Lower leg skin (tissue), 4 donors: ENCODE measurements around the gene PALM. TPM values are rescaled to one million over a fixed set of nuclear protein-coding genes. Genes with fewer than 3 reads are reported as not detected.
"Not testable (repeated sequence)": the region's sequence is repeated elsewhere in the genome, so short reads cannot be mapped to it uniquely, and the experiment has no call there.

Source experiments
- DNase-seq, 2 donors: peaks; one replicate each; pipeline ENCODE4 v3.0.0-alpha.2; 2019; ENCODE audit warnings: low spot score in 2 of 2
- H3K4me3 ChIP-seq: fragments of 200-600 bp; sonication (generic); 2 replicates; pipeline ENCODE4 v1.5.1; 2017; ENCODE audit warnings: mild to moderate bottlenecking, low read depth; ENCODE audit not compliant: poor library complexity, severe bottlenecking
- CTCF ChIP-seq, 3 donors: fragments of 450-650 bp; IDR thresholded peaks; one replicate each; pipeline ENCODE4 v1.5.1; 2016; ENCODE audit warnings: antibody characterized with exemption in 3 of 3, mild to moderate bottlenecking in 3 of 3, moderate library complexity in 2 of 3
- POLR2A ChIP-seq, 2 donors: fragments of 450-650 bp; IDR thresholded peaks; one replicate each; pipeline ENCODE4 v1.6.1; 2016 to 2017; ENCODE audit warnings: antibody characterized with exemption in 2 of 2, mild to moderate bottlenecking in 1 of 2, moderate library complexity in 1 of 2
- WGBS, 2 donors: methylation state at CpG; one replicate each; pipeline ENCODE4 v1.1.5; 2018; 5-methylcytosine and 5-hydroxymethylcytosine counted together
- intact Hi-C: fragments of 100-400 bp; cut with DNase I; formaldehyde crosslinking; loops from one replicate; pipeline ENCODE4 v1.15.0; 2023; ENCODE audit warnings: low total_unique reads
- total RNA-seq, 4 donors: library from RNA; depleted of rRNA; stranded (reverse); fragments of >200 nt; gene quantifications; one replicate each; pipeline ENCODE4 v1.1.0, GENCODE V29; 2016

The PALM gene
- total RNA-seq, 4 donors from 2014 or later, result 25.1 to 92.3 (median 41.9) TPM

GRCh38 chr19:739998-740715, 31.4 kb downstream of the PALM start:
- WGBS, 2 donors, result 90% methylated on average over 24 to 28 of the region's 36 CpGs
- intact Hi-C loops, result no loop called here
- no peak overlapping the region for H3K4me3 ChIP-seq
- no peak for TF ChIP-seq CTCF (IDR thresholded peaks at IDR 0.05)
- no peak for TF ChIP-seq POLR2A (IDR thresholded peaks at IDR 0.05)
- DNase-seq, result no peak

- DNase-seq, H3K4me3 ChIP-seq, intact Hi-C loops: not testable (repeated sequence)
- WGBS, 2 donors, result 85 to 86% methylated on average over 15 to 16 of the region's 16 CpGs
Observed at GRCh38 chr19:740816-741505, 32.2 kb downstream of the PALM start.

GRCh38 chr19:741506-742131, 32.9 kb downstream of the PALM start:
- 78 to 83% methylated on average over 19 of the region's 19 CpGs for WGBS, 2 donors
- TF ChIP-seq POLR2A (IDR thresholded peaks at IDR 0.05) (no peak), CTCF (IDR thresholded peaks at IDR 0.05) (no peak)
- intact Hi-C loops, result no loop called here
- DNase-seq, result no peak
- no peak overlapping the region for H3K4me3 ChIP-seq

- intact Hi-C loops, result no loop called here
- no peak for DNase-seq
- no peak overlapping the region for H3K4me3 ChIP-seq
- TF ChIP-seq CTCF (IDR thresholded peaks at IDR 0.05) (no peak), POLR2A (IDR thresholded peaks at IDR 0.05) (no peak)
- WGBS, 2 donors, result 94 to 97% methylated on average over 23 to 24 of the region's 24 CpGs
Observed at GRCh38 chr19:742540-743075, 33.9 kb downstream of the PALM start.

- 79 to 84% methylated on average over 13 of the region's 13 CpGs for WGBS, 2 donors
- H3K4me3 ChIP-seq, result no peak overlapping the region
- intact Hi-C loops, result no loop called here
- TF ChIP-seq POLR2A (IDR thresholded peaks at IDR 0.05) (no peak), CTCF (IDR thresholded peaks at IDR 0.05) (no peak)
- no peak for DNase-seq
Observed at GRCh38 chr19:743168-743687, 34.5 kb downstream of the PALM start.

GRCh38 chr19:745138-745537, 36.4 kb downstream of the PALM start:
- 77 to 86% methylated on average over 7 of the region's 7 CpGs for WGBS, 2 donors
- DNase-seq, intact Hi-C loops, H3K4me3 ChIP-seq: not testable (repeated sequence)
